HCT116 (cell line): ENCODE results near the gene PSORS1C2. TPM values are rescaled to one million over a fixed set of nuclear protein-coding genes. Genes with fewer than 3 reads are reported as not detected.

Experiments
- ATAC-seq: fragments of 200-7000 bp; cut with Tn5 transposase; 2 replicates; pipeline ENCODE4 v1.9.1; 2020; ENCODE audit warnings: mild to moderate bottlenecking, moderate library complexity
- BruUV-seq: library from RNA; stranded (reverse); fragments of 400-500 nt; replicated peaks from 2 replicates; lab custom pipeline; 2021; lab: Mats Ljungman, UMichigan
- CTCF ChIA-PET: fragments of 300-600 bp; sonication (Branson Sonifier 250); formaldehyde crosslinking; loops from one replicate; lab custom pipeline; 2021; ENCODE audit warnings: antibody characterized with exemption; lab: Charles Lee
- POLR2A ChIA-PET: fragments of 300-600, 350-600 bp; sonication (Branson Sonifier 250); formaldehyde crosslinking; loops from one replicate; lab custom pipeline; 2021; ENCODE audit warnings: antibody characterized with exemption; lab: Charles Lee
- RAD21 ChIA-PET, 2 experiments: fragments of 300-600 bp; sonication (Branson Sonifier 250); formaldehyde crosslinking; loops; one replicate each; lab custom pipeline; 2023; ENCODE audit warnings: low total read pairs in 2 of 2; ENCODE audit not compliant: uncharacterized antibody in 2 of 2, unreplicated experiment in 2 of 2, low non-redundant PET in 1 of 2; lab: Charles Lee
- DNase-seq: peaks from one replicate; pipeline ENCODE4 v3.0.0-alpha.2; 2010; ENCODE audit warnings: low read depth, low spot score
- H2AFZ ChIP-seq: fragments of 200-600 bp; shearing (Covaris generic), sonication (generic); 2 replicates; pipeline ENCODE4 v1.6.1; 2017; ENCODE audit warnings: low read depth, mixed run types, mixed read lengths, antibody characterized with exemption, low read length; ENCODE audit not compliant: poor library complexity, severe bottlenecking
- H3K27ac ChIP-seq: 2 replicates; pipeline ENCODE4 v1.5.1; 2012; ENCODE audit warnings: low read depth, low read length
- H3K27me3 ChIP-seq: fragments of 200-600 bp; sonication (generic); 2 replicates; pipeline ENCODE4 v1.6.1; 2016; ENCODE audit warnings: mixed run types, low read length, mixed read lengths; ENCODE audit not compliant: insufficient read depth
- H3K36me3 ChIP-seq, 2 experiments: fragments of 200-500 bp in 1 of 2; fragments of 200-600 bp in 1 of 2; sonication (Bioruptor generic) in 1 of 2; sonication (generic) in 1 of 2; 2 replicates each; pipeline versions ENCODE4 v1.5.1 to v1.6.1; 2014 to 2016; ENCODE audit warnings: low read length in 2 of 2, inconsistent platforms in 1 of 2, mixed read lengths in 1 of 2, mixed run types in 1 of 2; ENCODE audit not compliant: insufficient read depth in 2 of 2, control insufficient read depth in 1 of 2
- H3K4me1 ChIP-seq, 2 experiments: fragments of 200-600 bp in 1 of 2; sonication (generic) in 1 of 2; 2 replicates each; pipeline versions ENCODE4 v1.5.1 to v1.6.1; 2012 to 2017; ENCODE audit warnings: low read length in 2 of 2, inconsistent platforms in 1 of 2, mild to moderate bottlenecking in 1 of 2, mixed read lengths in 1 of 2, mixed run types in 1 of 2, moderate library complexity in 1 of 2; ENCODE audit not compliant: insufficient read depth in 2 of 2, control insufficient read depth in 1 of 2
- H3K4me2 ChIP-seq: fragments of 200-600 bp; sonication (generic); 2 replicates; pipeline ENCODE4 v1.6.1; 2017; ENCODE audit warnings: mixed run types, low read length, mixed read lengths
- H3K4me3 ChIP-seq, 2 experiments: fragments of 200-600 bp in 1 of 2; sonication (generic) in 1 of 2; replicated peaks in 1 of 2; 2 replicates each; pipeline ENCODE4 v1.5.1; 2011 to 2016; ENCODE audit warnings: low read length in 2 of 2, control low read depth in 1 of 2, low read depth in 1 of 2, mild to moderate bottlenecking in 1 of 2, mixed read lengths in 1 of 2, mixed run types in 1 of 2
- H3K79me2 ChIP-seq: fragments of 200-600 bp; sonication (generic); 2 replicates; pipeline ENCODE4 v1.6.1; 2017; ENCODE audit warnings: mild to moderate bottlenecking, mixed run types, low read length, moderate library complexity, mixed read lengths; ENCODE audit not compliant: insufficient read depth
- H3K9ac ChIP-seq: fragments of 200-600 bp; sonication (generic); 2 replicates; pipeline ENCODE4 v1.6.1; 2016; ENCODE audit warnings: low read length, mixed read lengths
- H3K9me2 ChIP-seq: fragments of 200-600 bp; sonication (generic), shearing (Covaris generic); 2 replicates; pipeline ENCODE4 v1.6.1; 2017; ENCODE audit warnings: mixed run types, mild to moderate bottlenecking, moderate library complexity; ENCODE audit not compliant: insufficient read depth
- H3K9me3 ChIP-seq, 2 experiments: fragments of 200-500 bp in 1 of 2; fragments of 200-600 bp in 1 of 2; sonication (Bioruptor generic) in 1 of 2; sonication (generic) in 1 of 2; 2 replicates each; pipeline ENCODE4 v1.6.1; 2014 to 2017; ENCODE audit warnings: low read length in 2 of 2, mixed read lengths in 2 of 2, inconsistent platforms in 1 of 2, low read depth in 1 of 2, mild to moderate bottlenecking in 1 of 2, mixed run types in 1 of 2, moderate library complexity in 1 of 2; ENCODE audit not compliant: control insufficient read depth in 1 of 2, insufficient read depth in 1 of 2
- H4K20me1 ChIP-seq: fragments of 200-600 bp; sonication (generic), shearing (Covaris generic); 2 replicates; pipeline ENCODE4 v1.6.1; 2017; ENCODE audit warnings: mixed run types, mild to moderate bottlenecking, moderate library complexity; ENCODE audit not compliant: insufficient read depth
- CBX3 ChIP-seq: IDR thresholded peaks from 2 replicates; pipeline ENCODE4 v1.6.1; 2012; ENCODE audit warnings: low read depth
- CEBPB ChIP-seq: IDR thresholded peaks from 2 replicates; pipeline ENCODE4 v1.6.1; 2012; ENCODE audit warnings: low read depth
- EZH2 ChIP-seq: fragments of 200-600 bp; sonication (generic); IDR thresholded peaks from 2 replicates; pipeline ENCODE4 v1.6.1; 2017; ENCODE audit warnings: antibody characterized with exemption, mixed run types
- RAD21 ChIP-seq: IDR thresholded peaks from 2 replicates; pipeline ENCODE4 v1.6.1; 2012; ENCODE audit warnings: low read depth, mild to moderate bottlenecking
- ZNF274 ChIP-seq: fragments of 200-500 bp; sonication (Bioruptor generic); IDR thresholded peaks from 2 replicates; pipeline ENCODE4 v1.6.1; 2014; ENCODE audit warnings: mild to moderate bottlenecking, low read depth, low read length, inconsistent platforms
- intact Hi-C: fragments of 100-400 bp; cut with micrococcal nuclease; formaldehyde crosslinking; loops from 2 replicates; pipeline ENCODE4 v1.10.0; 2022
- total RNA-seq: library from RNA; stranded (reverse); gene quantifications from one replicate; pipeline ENCODE4 v1.2.1, GENCODE V29; 2021; ENCODE audit not compliant: unreplicated experiment
- TF ChIP-seq, protein P1 (sequence below): IDR thresholded peaks from 2 replicates; pipeline ENCODE4 v1.6.1; 2012
- TF ChIP-seq, protein P2 (sequence below): IDR thresholded peaks from 2 replicates; pipeline ENCODE4 v1.6.1; 2012
- TF ChIP-seq, protein P3 (sequence below): IDR thresholded peaks from 2 replicates; pipeline ENCODE4 v1.6.1; 2011; ENCODE audit warnings: mild to moderate bottlenecking, low read length, moderate library complexity; ENCODE audit not compliant: insufficient replicate concordance; ENCODE audit errors: extremely low read depth
- TF ChIP-seq, protein P4 (sequence below), 3 experiments: fragments of 200-600 bp in 1 of 3; sonication (generic) in 1 of 3; IDR thresholded peaks in 2 of 3; conservative IDR thresholded peaks in 1 of 3; 2 replicates each; pipeline ENCODE4 v1.5.1; 2012 to 2017; ENCODE audit warnings: low read depth in 2 of 3, low read length in 2 of 3, antibody characterized with exemption in 1 of 3, borderline replicate concordance in 1 of 3, control low read depth in 1 of 3, mild to moderate bottlenecking in 1 of 3, mixed read lengths in 1 of 3, mixed run types in 1 of 3, moderate library complexity in 1 of 3; ENCODE audit not compliant: insufficient read depth in 1 of 3

Gene PSORS1C2
- total RNA-seq, 1 experiment from 2014 or later = not detected

DNA sequence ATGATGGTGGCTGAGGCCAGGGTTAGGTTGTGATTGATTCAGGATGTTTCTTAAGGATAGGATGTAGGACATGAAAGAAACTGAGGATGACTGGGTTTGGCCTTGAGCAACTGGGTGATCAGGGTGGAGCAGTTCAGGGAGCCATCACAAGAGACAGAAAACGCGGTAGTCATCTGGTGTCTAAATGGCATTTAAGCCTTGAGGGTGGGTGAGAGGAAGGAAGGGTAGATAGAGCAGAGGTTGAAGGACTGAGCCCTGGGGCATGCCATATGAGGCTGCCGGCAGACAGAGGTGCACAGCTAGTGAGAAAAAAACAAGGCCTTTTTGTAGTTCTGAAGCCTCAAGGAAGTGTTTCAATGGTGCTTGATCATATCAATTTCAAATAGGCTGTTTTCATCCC lies 29.7 kb upstream of the PSORS1C2 start:
- H3K36me3 ChIP-seq = no peaks in the 10 kb centered on the region
- H3K4me3 ChIP-seq = no peak overlapping the region
- H2AFZ ChIP-seq = no peak overlapping the region
- POLR2A ChIA-PET = no interaction called here
- intact Hi-C loops = no loop called here
- H3K79me2 ChIP-seq = no peaks in the 10 kb centered on the region
- RAD21 ChIA-PET = no interaction called here
- ATAC-seq (no peak), DNase-seq (no peak)
- H3K4me2 ChIP-seq = no peak overlapping the region
- H4K20me1 ChIP-seq = no peaks in the 10 kb centered on the region
- H3K4me1 ChIP-seq = peaks cover 7 to 19% of the 10 kb centered on the region in 2 experiments
- H3K9ac ChIP-seq = no peak overlapping the region
- TF ChIP-seq RAD21 = no peak
- TF ChIP-seq, protein P1, sequence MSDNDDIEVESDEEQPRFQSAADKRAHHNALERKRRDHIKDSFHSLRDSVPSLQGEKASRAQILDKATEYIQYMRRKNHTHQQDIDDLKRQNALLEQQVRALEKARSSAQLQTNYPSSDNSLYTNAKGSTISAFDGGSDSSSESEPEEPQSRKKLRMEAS = no peak
- H3K27me3 ChIP-seq = no peaks in the 10 kb centered on the region
- CTCF ChIA-PET = interaction anchor here (0.8 kb wide), 1 partner anchor 24 kb away, joined by 3 read pairs; no protein-coding TSS in a partner anchor
- BruUV-seq = no TSS peak
- H3K27ac ChIP-seq = no peak overlapping the region
- no peaks in the 10 kb centered on the region for H3K9me3 ChIP-seq
- H3K9me2 ChIP-seq = no peaks in the 10 kb centered on the region

DNA sequence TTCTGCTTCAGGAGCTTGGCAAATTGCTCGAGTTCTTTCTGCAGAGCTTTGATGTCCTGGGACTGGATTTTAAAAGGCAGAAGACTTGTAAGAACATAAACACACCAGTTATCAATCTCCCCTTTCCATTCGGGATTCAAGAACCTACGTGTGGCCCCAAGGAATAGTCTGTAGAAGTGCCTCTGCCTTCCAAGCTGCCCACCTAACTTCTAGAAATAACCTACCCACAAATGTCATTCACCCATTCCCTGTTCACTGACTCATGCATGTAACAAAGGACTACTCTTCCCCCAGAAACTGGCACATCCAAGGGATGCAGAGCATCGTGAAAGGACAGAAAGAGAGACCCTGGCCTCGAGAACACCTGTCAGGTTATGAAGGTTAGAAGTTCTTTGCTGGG lies 27.1 kb upstream of the PSORS1C2 start:
- no peak overlapping the region for H3K4me3 ChIP-seq
- RAD21 ChIA-PET = no interaction called here
- no TSS peak for BruUV-seq
- intact Hi-C loops = no loop called here
- H3K4me1 ChIP-seq = peaks cover 9 to 19% of the 10 kb centered on the region in 2 experiments; a peak in 3 of 4 replicates
- H2AFZ ChIP-seq = no peak overlapping the region
- peaks cover 3 to 12% of the 10 kb centered on the region in 2 experiments; a peak in 3 of 4 replicates for H3K36me3 ChIP-seq
- POLR2A ChIA-PET = no interaction called here
- CTCF ChIA-PET = no interaction called here
- H3K9me2 ChIP-seq = no peaks in the 10 kb centered on the region
- TF ChIP-seq CBX3 = no peak
- TF ChIP-seq, protein P2, sequence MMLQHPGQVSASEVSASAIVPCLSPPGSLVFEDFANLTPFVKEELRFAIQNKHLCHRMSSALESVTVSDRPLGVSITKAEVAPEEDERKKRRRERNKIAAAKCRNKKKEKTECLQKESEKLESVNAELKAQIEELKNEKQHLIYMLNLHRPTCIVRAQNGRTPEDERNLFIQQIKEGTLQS = no peak
- no peak for TF ChIP-seq EZH2
- TF ChIP-seq, protein P3, sequence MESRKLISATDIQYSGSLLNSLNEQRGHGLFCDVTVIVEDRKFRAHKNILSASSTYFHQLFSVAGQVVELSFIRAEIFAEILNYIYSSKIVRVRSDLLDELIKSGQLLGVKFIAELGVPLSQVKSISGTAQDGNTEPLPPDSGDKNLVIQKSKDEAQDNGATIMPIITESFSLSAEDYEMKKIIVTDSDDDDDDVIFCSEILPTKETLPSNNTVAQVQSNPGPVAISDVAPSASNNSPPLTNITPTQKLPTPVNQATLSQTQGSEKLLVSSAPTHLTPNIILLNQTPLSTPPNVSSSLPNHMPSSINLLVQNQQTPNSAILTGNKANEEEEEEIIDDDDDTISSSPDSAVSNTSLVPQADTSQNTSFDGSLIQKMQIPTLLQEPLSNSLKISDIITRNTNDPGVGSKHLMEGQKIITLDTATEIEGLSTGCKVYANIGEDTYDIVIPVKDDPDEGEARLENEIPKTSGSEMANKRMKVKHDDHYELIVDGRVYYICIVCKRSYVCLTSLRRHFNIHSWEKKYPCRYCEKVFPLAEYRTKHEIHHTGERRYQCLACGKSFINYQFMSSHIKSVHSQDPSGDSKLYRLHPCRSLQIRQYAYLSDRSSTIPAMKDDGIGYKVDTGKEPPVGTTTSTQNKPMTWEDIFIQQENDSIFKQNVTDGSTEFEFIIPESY = no peak
- no peak for TF ChIP-seq ZNF274
- TF ChIP-seq RAD21 = no peak
- TF ChIP-seq, protein P4, sequence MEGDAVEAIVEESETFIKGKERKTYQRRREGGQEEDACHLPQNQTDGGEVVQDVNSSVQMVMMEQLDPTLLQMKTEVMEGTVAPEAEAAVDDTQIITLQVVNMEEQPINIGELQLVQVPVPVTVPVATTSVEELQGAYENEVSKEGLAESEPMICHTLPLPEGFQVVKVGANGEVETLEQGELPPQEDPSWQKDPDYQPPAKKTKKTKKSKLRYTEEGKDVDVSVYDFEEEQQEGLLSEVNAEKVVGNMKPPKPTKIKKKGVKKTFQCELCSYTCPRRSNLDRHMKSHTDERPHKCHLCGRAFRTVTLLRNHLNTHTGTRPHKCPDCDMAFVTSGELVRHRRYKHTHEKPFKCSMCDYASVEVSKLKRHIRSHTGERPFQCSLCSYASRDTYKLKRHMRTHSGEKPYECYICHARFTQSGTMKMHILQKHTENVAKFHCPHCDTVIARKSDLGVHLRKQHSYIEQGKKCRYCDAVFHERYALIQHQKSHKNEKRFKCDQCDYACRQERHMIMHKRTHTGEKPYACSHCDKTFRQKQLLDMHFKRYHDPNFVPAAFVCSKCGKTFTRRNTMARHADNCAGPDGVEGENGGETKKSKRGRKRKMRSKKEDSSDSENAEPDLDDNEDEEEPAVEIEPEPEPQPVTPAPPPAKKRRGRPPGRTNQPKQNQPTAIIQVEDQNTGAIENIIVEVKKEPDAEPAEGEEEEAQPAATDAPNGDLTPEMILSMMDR (IDR thresholded peaks at IDR 0.05 in 2 of 3, conservative IDR thresholded peaks at IDR 0.05 in 1 of 3; ENCODE audit: borderline replicate concordance in 1 of 3, insufficient read depth in 1 of 3, low read depth in 2 of 3, low read length in 2 of 3) = no peak
- TF ChIP-seq CEBPB = no peak
- H3K9me3 ChIP-seq = no peaks in the 10 kb centered on the region
- H3K79me2 ChIP-seq = no peaks in the 10 kb centered on the region
- H3K27me3 ChIP-seq = no peaks in the 10 kb centered on the region
- H4K20me1 ChIP-seq = no peaks in the 10 kb centered on the region
- H3K4me2 ChIP-seq = no peak overlapping the region
- no peak overlapping the region for H3K9ac ChIP-seq
- no peak for ATAC-seq
- DNase-seq = no peak
- H3K27ac ChIP-seq = no peak overlapping the region
